Activated CD8-positive, alpha-beta T cell treated with anti-CD3 and anti-CD28 coated beads for 36 hours (primary cell): Measurements from ENCODE around the gene WNT9A. TPM values are rescaled to one million over a fixed set of nuclear protein-coding genes. Genes with fewer than 3 reads are reported as not detected.

Source experiments
- ATAC-seq: fragments of 200-7000 bp; cut with Tn5 transposase; one replicate; pipeline ENCODE4 v1.10.0; 2021; ENCODE audit warnings: mild to moderate bottlenecking, moderate library complexity
- CTCF ChIA-PET: fragments of 350-600 bp; sonication (Branson Sonifier 250); formaldehyde crosslinking; loops from one replicate; lab custom pipeline; 2021; ENCODE audit warnings: antibody characterized with exemption; lab: Charles Lee
- POLR2A ChIA-PET: fragments of 350-600 bp; sonication (Branson Sonifier 250); formaldehyde crosslinking; loops from one replicate; lab custom pipeline; 2021; ENCODE audit warnings: antibody characterized with exemption; lab: Charles Lee
- DNase-seq: peaks from one replicate; pipeline ENCODE4 v3.0.0-alpha.2; 2020
- H3K27ac Mint-ChIP-seq: one replicate; pipeline ENCODE4 v1.8.0; 2021; ENCODE audit warnings: mild to moderate bottlenecking, mixed read lengths
- H3K27me3 Mint-ChIP-seq: one replicate; pipeline ENCODE4 v1.8.0; 2021; ENCODE audit warnings: mixed read lengths
- H3K36me3 Mint-ChIP-seq: one replicate; pipeline ENCODE4 v1.8.0; 2021; ENCODE audit warnings: low read depth, mixed read lengths
- H3K4me1 Mint-ChIP-seq: one replicate; pipeline ENCODE4 v1.8.0; 2021; ENCODE audit warnings: low read depth, mixed read lengths
- H3K4me3 Mint-ChIP-seq: one replicate; pipeline ENCODE4 v1.8.0; 2021; ENCODE audit warnings: mild to moderate bottlenecking, moderate library complexity, mixed read lengths
- H3K9me3 Mint-ChIP-seq: one replicate; pipeline ENCODE4 v1.8.0; 2021; ENCODE audit warnings: mixed read lengths
- CTCF ChIP-seq: fragments of 200-600 bp; IDR thresholded peaks from one replicate; pipeline ENCODE4 v1.8.0; 2022; ENCODE audit warnings: antibody characterized with exemption, mild to moderate bottlenecking
- intact Hi-C: fragments of 100-400 bp; cut with micrococcal nuclease; formaldehyde crosslinking; loops from one replicate; pipeline ENCODE4 v1.10.0; 2022
- total RNA-seq, 2 experiments: library from RNA; stranded (reverse); gene quantifications; one replicate each; pipeline ENCODE4 v1.2.3, GENCODE V29; 2021

Gene WNT9A
- total RNA-seq, 2 experiments from 2014 or later = not detected

GRCh38 chr1:227889863-227890405 is 57.8 kb downstream of the WNT9A start:
- ChIA-PET CTCF (no interaction called here), POLR2A (no interaction called here)
- Mint-ChIP-seq H3K9me3 (no peaks in the 10 kb centered on the region), H3K36me3 (no peaks in the 10 kb centered on the region), H3K4me1 (peaks cover 18% of the 10 kb centered on the region), H3K27ac (no peak overlapping the region), H3K4me3 (no peak overlapping the region), H3K27me3 (no peaks in the 10 kb centered on the region)
- TF ChIP-seq CTCF = no peak
- DNase-seq (peak; percentile 1), ATAC-seq (no peak)
- intact Hi-C loops = no loop called here

- ATAC-seq (no peak), DNase-seq (peak; percentile 1)
- no peak for TF ChIP-seq CTCF
- ChIA-PET POLR2A (no interaction called here), CTCF (no interaction called here)
- Mint-ChIP-seq H3K36me3 (no peaks in the 10 kb centered on the region), H3K4me1 (peaks cover 20% of the 10 kb centered on the region), H3K9me3 (no peaks in the 10 kb centered on the region), H3K27ac (no peak overlapping the region), H3K27me3 (no peaks in the 10 kb centered on the region), H3K4me3 (no peak overlapping the region)
- intact Hi-C loops = no loop called here
Observed at GRCh38 chr1:227889047-227889862, 58.5 kb downstream of the WNT9A start.

- DNase-seq = peak; percentile 1
- H3K4me3 Mint-ChIP-seq = no peak overlapping the region
- ChIA-PET POLR2A (interaction anchor here (1.1 kb wide), 1 partner anchor 62 kb away, joined by 3 read pairs; no protein-coding TSS in a partner anchor), CTCF (no interaction called here)
- no peak for ATAC-seq
- no peak for TF ChIP-seq CTCF
- no peak overlapping the region for H3K27ac Mint-ChIP-seq
- H3K27me3 Mint-ChIP-seq = no peaks in the 10 kb centered on the region
- no peaks in the 10 kb centered on the region for H3K36me3 Mint-ChIP-seq
- H3K4me1 Mint-ChIP-seq = peaks cover 20% of the 10 kb centered on the region
- no peaks in the 10 kb centered on the region for H3K9me3 Mint-ChIP-seq
- intact Hi-C loops = no loop called here
Observed at GRCh38 chr1:227888404-227889046, 59.2 kb downstream of the WNT9A start.

GRCh38 chr1:227887697-227888403 is 59.9 kb downstream of the WNT9A start:
- Mint-ChIP-seq H3K36me3 (no peaks in the 10 kb centered on the region), H3K9me3 (no peaks in the 10 kb centered on the region), H3K4me3 (no peak overlapping the region), H3K27ac (peak overlapping the region; percentile 55), H3K4me1 (peaks cover 20% of the 10 kb centered on the region), H3K27me3 (no peaks in the 10 kb centered on the region)
- ChIA-PET POLR2A (interaction anchor here (1.1 kb wide), 1 partner anchor 62 kb away, joined by 3 read pairs; no protein-coding TSS in a partner anchor), CTCF (no interaction called here)
- peak; percentile 33 for DNase-seq
- ATAC-seq = peak; percentile 50
- TF ChIP-seq CTCF = no peak
- intact Hi-C loops = no loop called here
